HG02840 (cell line): ENCODE measurements around the gene ASAP2.

Source experiments
- ATAC-seq: cut with Tn5 transposase; IDR thresholded peaks from one replicate; pipeline ENCODE4 v1.9.1; 2021; ENCODE audit warnings: mild to moderate bottlenecking, moderate library complexity, moderate number of reproducible peaks; ENCODE audit not compliant: unreplicated experiment, low FRiP score

ASAP2 gene

GRCh38 chr2:9365498-9366019 lies 158.9 kb downstream of the ASAP2 start:
- no peak for ATAC-seq

GRCh38 chr2:9366026-9366425 lies 159.4 kb downstream of the ASAP2 start:
- no peak for ATAC-seq

GRCh38 chr2:9370746-9371145 lies 164.1 kb downstream of the ASAP2 start:
- no peak for ATAC-seq

- no peak for ATAC-seq
Measured at GRCh38 chr2:9373047-9373446, 166.4 kb downstream of the ASAP2 start.

GRCh38 chr2:9373476-9373875 lies 166.9 kb downstream of the ASAP2 start:
- ATAC-seq = no peak

- ATAC-seq = no peak
Measured at GRCh38 chr2:9374071-9374730, 167.6 kb downstream of the ASAP2 start.

GRCh38 chr2:9375857-9376428 lies 169.3 kb downstream of the ASAP2 start:
- ATAC-seq = no peak

GRCh38 chr2:9377461-9378097 lies 171.0 kb downstream of the ASAP2 start:
- no peak for ATAC-seq

- no peak for ATAC-seq
Measured at GRCh38 chr2:9378433-9379390, 172.1 kb downstream of the ASAP2 start.

- ATAC-seq = no peak
Measured at GRCh38 chr2:9379391-9379755, 172.8 kb downstream of the ASAP2 start.

- no peak for ATAC-seq
Measured at GRCh38 chr2:9380702-9381628, 174.4 kb downstream of the ASAP2 start.

- ATAC-seq = no peak
Measured at GRCh38 chr2:9382604-9383235, 176.1 kb downstream of the ASAP2 start.

- no peak for ATAC-seq
Measured at GRCh38 chr2:9384521-9384920, 177.9 kb downstream of the ASAP2 start.

- ATAC-seq = no peak
Measured at GRCh38 chr2:9385841-9386240, 179.2 kb downstream of the ASAP2 start.

- ATAC-seq = no peak
Measured at GRCh38 chr2:9388199-9388681, 181.6 kb downstream of the ASAP2 start.

GRCh38 chr2:9388950-9389911 lies 182.6 kb downstream of the ASAP2 start:
- ATAC-seq = no peak

- no peak for ATAC-seq
Measured at GRCh38 chr2:9390151-9390850, 183.7 kb downstream of the ASAP2 start.
